ENCODE measurements around the gene RP2. TPM values are rescaled to one million over a fixed set of nuclear protein-coding genes. Genes with fewer than 3 reads are reported as not detected.

RP2 gene
- total RNA-seq, 2 experiments from 2014 or later: 5.1 to 5.5 TPM

- no peak for TF ChIP-seq CTCF (IDR thresholded peaks at IDR 0.05)
- H3K27ac Mint-ChIP-seq: no peak overlapping the region
- H3K36me3 Mint-ChIP-seq (ENCODE audit: low read depth): peaks cover 3% of the 10 kb centered on the region
- intact Hi-C loops (cut with micrococcal nuclease): no loop called here
- peaks cover 12% of the 10 kb centered on the region for H3K4me1 Mint-ChIP-seq (ENCODE audit: low read depth)
- DNase-seq (no peak), ATAC-seq (no peak)
- no peak overlapping the region for H3K4me3 Mint-ChIP-seq
- no peaks in the 10 kb centered on the region for H3K27me3 Mint-ChIP-seq
- H3K9me3 Mint-ChIP-seq: no peaks in the 10 kb centered on the region
- ChIA-PET POLR2A (no interaction called here), CTCF (interaction anchor here (0.5 kb wide), 1 partner anchor 141 kb away, joined by 3 read pairs; no protein-coding TSS in a partner anchor)
Measured at GRCh38 chrX:46841346-46841745, 4.5 kb downstream of the RP2 start.

GRCh38 chrX:46844913-46845312 is 8.1 kb downstream of the RP2 start:
- Mint-ChIP-seq H3K27me3 (no peaks in the 10 kb centered on the region), H3K27ac (no peak overlapping the region), H3K4me1 (ENCODE audit: low read depth) (peaks cover 12% of the 10 kb centered on the region), H3K9me3 (no peaks in the 10 kb centered on the region), H3K36me3 (ENCODE audit: low read depth) (peaks cover 3% of the 10 kb centered on the region), H3K4me3 (no peak overlapping the region)
- CTCF ChIA-PET: no interaction called here
- POLR2A ChIA-PET: interaction anchor here (1.2 kb wide), 1 partner anchor 8 kb away, joined by 3 read pairs; the partner anchor contains the start of gene RP2
- intact Hi-C loops (cut with micrococcal nuclease): no loop called here
- no peak for ATAC-seq
- no peak for TF ChIP-seq CTCF (IDR thresholded peaks at IDR 0.05)
- DNase-seq: no peak

GRCh38 chrX:46849933-46850332 is 13.1 kb downstream of the RP2 start:
- H3K9me3 Mint-ChIP-seq: no peaks in the 10 kb centered on the region
- DNase-seq (no peak), ATAC-seq (peak; percentile 20)
- ChIA-PET POLR2A (no interaction called here), CTCF (no interaction called here)
- intact Hi-C loops (cut with micrococcal nuclease): no loop called here
- H3K4me1 Mint-ChIP-seq (ENCODE audit: low read depth): peaks cover 7% of the 10 kb centered on the region
- no peaks in the 10 kb centered on the region for H3K27me3 Mint-ChIP-seq
- no peak overlapping the region for H3K27ac Mint-ChIP-seq
- TF ChIP-seq CTCF (IDR thresholded peaks at IDR 0.05): no peak
- peaks cover 3% of the 10 kb centered on the region for H3K36me3 Mint-ChIP-seq (ENCODE audit: low read depth)
- no peak overlapping the region for H3K4me3 Mint-ChIP-seq

GRCh38 chrX:46850771-46851170 is 13.9 kb downstream of the RP2 start:
- CTCF ChIA-PET: no interaction called here

GRCh38 chrX:46856483-46856882 is 19.6 kb downstream of the RP2 start:
- intact Hi-C loops (cut with micrococcal nuclease): no loop called here
- Mint-ChIP-seq H3K36me3 (ENCODE audit: low read depth) (peaks cover 5% of the 10 kb centered on the region), H3K27me3 (no peaks in the 10 kb centered on the region), H3K4me1 (ENCODE audit: low read depth) (no peaks in the 10 kb centered on the region), H3K9me3 (no peaks in the 10 kb centered on the region), H3K27ac (no peak overlapping the region), H3K4me3 (no peak overlapping the region)
- ChIA-PET CTCF (no interaction called here), POLR2A (interaction anchor here (0.7 kb wide), 1 partner anchor 75 kb away, joined by 3 read pairs; no protein-coding TSS in a partner anchor)
- ATAC-seq (no peak), DNase-seq (no peak)
- TF ChIP-seq CTCF (IDR thresholded peaks at IDR 0.05): no peak

More at GRCh38 chrX:46850771-46851170, 13.9 kb downstream of the RP2 start:
- Mint-ChIP-seq H3K36me3 (ENCODE audit: low read depth) (peaks cover 5% of the 10 kb centered on the region), H3K9me3 (no peaks in the 10 kb centered on the region), H3K4me3 (no peak overlapping the region), H3K27me3 (no peaks in the 10 kb centered on the region), H3K27ac (no peak overlapping the region), H3K4me1 (ENCODE audit: low read depth) (peaks cover 7% of the 10 kb centered on the region)
- POLR2A ChIA-PET: no interaction called here
- no peak for TF ChIP-seq CTCF (IDR thresholded peaks at IDR 0.05)
- ATAC-seq: no peak
- intact Hi-C loops (cut with micrococcal nuclease): no loop called here
- no peak for DNase-seq
